Measurements from ENCODE around the gene BACE1.

The BACE1 gene

GRCh38 chr11:117345039-117345438, 29.0 kb upstream of the BACE1 start:
- Histone ChIP-seq H4K12ac (ENCODE audit: low read depth, low read length) (no peak overlapping the region), H4K8ac (ENCODE audit: low read depth, low read length) (no peak overlapping the region), H3K27ac (ENCODE audit: low read depth, low read length) (no peak overlapping the region), H2AK5ac (ENCODE audit: low read length) (no peak overlapping the region), H3K27me3 (ENCODE audit: insufficient read depth, low read length) (no peaks in the 10 kb centered on the region), H2AFZ (ENCODE audit: insufficient read depth, low read length, poor library complexity) (no peak overlapping the region), H3K4me3 (ENCODE audit: low read depth, low read length) (no peak overlapping the region), H3K79me1 (ENCODE audit: low read length) (no peaks in the 10 kb centered on the region), H3K14ac (ENCODE audit: low read length) (no peak overlapping the region), H4K91ac (ENCODE audit: low read depth, low read length) (no peak overlapping the region), H3K79me2 (ENCODE audit: control insufficient read depth, insufficient read depth, low read length, poor library complexity) (no peaks in the 10 kb centered on the region), H3K4ac (ENCODE audit: low read depth, low read length) (no peak overlapping the region), H3K4me2 (ENCODE audit: low read length) (no peak overlapping the region), H2BK5ac (ENCODE audit: low read depth, low read length, poor library complexity) (no peak overlapping the region), H2BK120ac (ENCODE audit: insufficient read depth, low read length, poor library complexity) (no peak overlapping the region), H3K36me3 (ENCODE audit: control insufficient read depth in 1 of 2, insufficient read depth in 2 of 2, low read length in 2 of 2) (peaks cover 6 to 11% of the 10 kb centered on the region in 2 experiments), H3K9ac (ENCODE audit: low read length) (no peak overlapping the region), H3K9me3 (ENCODE audit: insufficient read depth, low read depth, low read length) (no peaks in the 10 kb centered on the region), H3K18ac (ENCODE audit: low read length) (no peak overlapping the region), H2BK12ac (ENCODE audit: low read length) (no peak overlapping the region), H3K23ac (ENCODE audit: low read length) (no peak overlapping the region), H3K4me1 (ENCODE audit: control insufficient read depth in 1 of 2, insufficient read depth in 2 of 2, low read length in 2 of 2) (no peaks in the 10 kb centered on the region)
- no peak for DNase-seq
- WGBS (ENCODE audit: extremely low coverage, insufficient coverage, insufficient read length), result no CpG with 5 or more reads among the region's 2 CpGs

- peaks cover 0 to 2% of the 10 kb centered on the region in 2 experiments for H3K4me1 ChIP-seq (ENCODE audit: control insufficient read depth in 1 of 2, insufficient read depth in 2 of 2, low read length in 2 of 2)
- no peak overlapping the region for H3K23ac ChIP-seq (ENCODE audit: low read length)
- no peak overlapping the region for H2BK120ac ChIP-seq (ENCODE audit: insufficient read depth, low read length, poor library complexity)
- H2BK12ac ChIP-seq (ENCODE audit: low read length), result no peak overlapping the region
- no peak for DNase-seq
- H4K8ac ChIP-seq (ENCODE audit: low read depth, low read length), result no peak overlapping the region
- no peak overlapping the region for H3K27ac ChIP-seq (ENCODE audit: low read depth, low read length)
- H3K18ac ChIP-seq (ENCODE audit: low read length), result no peak overlapping the region
- no peak overlapping the region for H4K12ac ChIP-seq (ENCODE audit: low read depth, low read length)
- H3K4me2 ChIP-seq (ENCODE audit: low read length), result no peak overlapping the region
- no peak overlapping the region for H3K9ac ChIP-seq (ENCODE audit: low read length)
- no peak overlapping the region for H4K91ac ChIP-seq (ENCODE audit: low read depth, low read length)
- H3K79me2 ChIP-seq (ENCODE audit: control insufficient read depth, insufficient read depth, low read length, poor library complexity), result no peaks in the 10 kb centered on the region
- H3K14ac ChIP-seq (ENCODE audit: low read length), result no peak overlapping the region
- no peak overlapping the region for H3K4me3 ChIP-seq (ENCODE audit: low read depth, low read length)
- no peaks in the 10 kb centered on the region for H3K79me1 ChIP-seq (ENCODE audit: low read length)
- no peaks in the 10 kb centered on the region for H3K27me3 ChIP-seq (ENCODE audit: insufficient read depth, low read length)
- H3K4ac ChIP-seq (ENCODE audit: low read depth, low read length), result no peak overlapping the region
- H3K9me3 ChIP-seq (ENCODE audit: insufficient read depth, low read depth, low read length), result no peaks in the 10 kb centered on the region
- peaks cover 0 to 2% of the 10 kb centered on the region in 2 experiments for H3K36me3 ChIP-seq (ENCODE audit: control insufficient read depth in 1 of 2, insufficient read depth in 2 of 2, low read length in 2 of 2)
- WGBS (ENCODE audit: extremely low coverage, insufficient coverage, insufficient read length), result no CpG with 5 or more reads among the region's 4 CpGs
- H2AK5ac ChIP-seq (ENCODE audit: low read length), result no peak overlapping the region
- no peak overlapping the region for H2BK5ac ChIP-seq (ENCODE audit: low read depth, low read length, poor library complexity)
- H2AFZ ChIP-seq (ENCODE audit: insufficient read depth, low read length, poor library complexity), result no peak overlapping the region
Observed at GRCh38 chr11:117337076-117337475, 21.0 kb upstream of the BACE1 start.

GRCh38 chr11:117335399-117335798, 19.3 kb upstream of the BACE1 start:
- WGBS (ENCODE audit: extremely low coverage, insufficient coverage, insufficient read length), result no CpG with 5 or more reads among the region's 5 CpGs
- Histone ChIP-seq H2BK12ac (ENCODE audit: low read length) (no peak overlapping the region), H2AFZ (ENCODE audit: insufficient read depth, low read length, poor library complexity) (no peak overlapping the region), H3K14ac (ENCODE audit: low read length) (no peak overlapping the region), H2BK120ac (ENCODE audit: insufficient read depth, low read length, poor library complexity) (no peak overlapping the region), H3K4me1 (ENCODE audit: control insufficient read depth in 1 of 2, insufficient read depth in 2 of 2, low read length in 2 of 2) (peaks cover 0 to 2% of the 10 kb centered on the region in 2 experiments), H4K12ac (ENCODE audit: low read depth, low read length) (no peak overlapping the region), H3K18ac (ENCODE audit: low read length) (no peak overlapping the region), H3K4ac (ENCODE audit: low read depth, low read length) (no peak overlapping the region), H3K9me3 (ENCODE audit: insufficient read depth, low read depth, low read length) (no peaks in the 10 kb centered on the region), H4K91ac (ENCODE audit: low read depth, low read length) (no peak overlapping the region), H3K79me1 (ENCODE audit: low read length) (no peaks in the 10 kb centered on the region), H3K27ac (ENCODE audit: low read depth, low read length) (no peak overlapping the region), H3K23ac (ENCODE audit: low read length) (no peak overlapping the region), H4K8ac (ENCODE audit: low read depth, low read length) (no peak overlapping the region), H3K36me3 (ENCODE audit: control insufficient read depth in 1 of 2, insufficient read depth in 2 of 2, low read length in 2 of 2) (peaks cover 0 to under 1% of the 10 kb centered on the region in 2 experiments), H2AK5ac (ENCODE audit: low read length) (no peak overlapping the region), H3K79me2 (ENCODE audit: control insufficient read depth, insufficient read depth, low read length, poor library complexity) (no peaks in the 10 kb centered on the region), H3K9ac (ENCODE audit: low read length) (no peak overlapping the region), H2BK5ac (ENCODE audit: low read depth, low read length, poor library complexity) (no peak overlapping the region), H3K4me2 (ENCODE audit: low read length) (no peak overlapping the region), H3K4me3 (ENCODE audit: low read depth, low read length) (no peak overlapping the region), H3K27me3 (ENCODE audit: insufficient read depth, low read length) (no peaks in the 10 kb centered on the region)
- DNase-seq, result no peak

GRCh38 chr11:117334896-117335295, 18.8 kb upstream of the BACE1 start:
- no peak overlapping the region for H3K23ac ChIP-seq (ENCODE audit: low read length)
- no peak overlapping the region for H2BK12ac ChIP-seq (ENCODE audit: low read length)
- no peak overlapping the region for H4K91ac ChIP-seq (ENCODE audit: low read depth, low read length)
- no peaks in the 10 kb centered on the region for H3K36me3 ChIP-seq (ENCODE audit: control insufficient read depth in 1 of 2, insufficient read depth in 2 of 2, low read length in 2 of 2)
- no peak overlapping the region for H3K4me3 ChIP-seq (ENCODE audit: low read depth, low read length)
- no peak overlapping the region for H4K8ac ChIP-seq (ENCODE audit: low read depth, low read length)
- no peak overlapping the region for H2BK120ac ChIP-seq (ENCODE audit: insufficient read depth, low read length, poor library complexity)
- H3K18ac ChIP-seq (ENCODE audit: low read length), result no peak overlapping the region
- H2AK5ac ChIP-seq (ENCODE audit: low read length), result no peak overlapping the region
- no peak overlapping the region for H3K9ac ChIP-seq (ENCODE audit: low read length)
- no peak overlapping the region for H2BK5ac ChIP-seq (ENCODE audit: low read depth, low read length, poor library complexity)
- WGBS (ENCODE audit: extremely low coverage, insufficient coverage, insufficient read length), result no CpG with 5 or more reads among the region's 6 CpGs
- no peaks in the 10 kb centered on the region for H3K79me1 ChIP-seq (ENCODE audit: low read length)
- H3K9me3 ChIP-seq (ENCODE audit: insufficient read depth, low read depth, low read length), result no peaks in the 10 kb centered on the region
- no peaks in the 10 kb centered on the region for H3K27me3 ChIP-seq (ENCODE audit: insufficient read depth, low read length)
- H3K79me2 ChIP-seq (ENCODE audit: control insufficient read depth, insufficient read depth, low read length, poor library complexity), result no peaks in the 10 kb centered on the region
- H3K4ac ChIP-seq (ENCODE audit: low read depth, low read length), result no peak overlapping the region
- H3K27ac ChIP-seq (ENCODE audit: low read depth, low read length), result no peak overlapping the region
- peaks cover 0 to 2% of the 10 kb centered on the region in 2 experiments for H3K4me1 ChIP-seq (ENCODE audit: control insufficient read depth in 1 of 2, insufficient read depth in 2 of 2, low read length in 2 of 2)
- no peak overlapping the region for H4K12ac ChIP-seq (ENCODE audit: low read depth, low read length)
- DNase-seq, result no peak
- H3K4me2 ChIP-seq (ENCODE audit: low read length), result no peak overlapping the region
- H2AFZ ChIP-seq (ENCODE audit: insufficient read depth, low read length, poor library complexity), result no peak overlapping the region
- H3K14ac ChIP-seq (ENCODE audit: low read length), result no peak overlapping the region

Data from trophoblast cell (in vitro differentiated cells and primary cell).